GM18868 (cell line): ENCODE results near the gene LCORL.
A peak's percentile ranks its signal among the peaks of the same experiment; 100 is the strongest.
"Not testable (repeated sequence)": the region's sequence is repeated elsewhere in the genome, so short reads cannot be mapped to it uniquely, and the experiment has no call there.

Experiments
- ATAC-seq: cut with Tn5 transposase; IDR thresholded peaks from one replicate; pipeline ENCODE4 v1.9.1; 2021; ENCODE audit warnings: mild to moderate bottlenecking, moderate library complexity; ENCODE audit not compliant: unreplicated experiment

Gene LCORL

DNA sequence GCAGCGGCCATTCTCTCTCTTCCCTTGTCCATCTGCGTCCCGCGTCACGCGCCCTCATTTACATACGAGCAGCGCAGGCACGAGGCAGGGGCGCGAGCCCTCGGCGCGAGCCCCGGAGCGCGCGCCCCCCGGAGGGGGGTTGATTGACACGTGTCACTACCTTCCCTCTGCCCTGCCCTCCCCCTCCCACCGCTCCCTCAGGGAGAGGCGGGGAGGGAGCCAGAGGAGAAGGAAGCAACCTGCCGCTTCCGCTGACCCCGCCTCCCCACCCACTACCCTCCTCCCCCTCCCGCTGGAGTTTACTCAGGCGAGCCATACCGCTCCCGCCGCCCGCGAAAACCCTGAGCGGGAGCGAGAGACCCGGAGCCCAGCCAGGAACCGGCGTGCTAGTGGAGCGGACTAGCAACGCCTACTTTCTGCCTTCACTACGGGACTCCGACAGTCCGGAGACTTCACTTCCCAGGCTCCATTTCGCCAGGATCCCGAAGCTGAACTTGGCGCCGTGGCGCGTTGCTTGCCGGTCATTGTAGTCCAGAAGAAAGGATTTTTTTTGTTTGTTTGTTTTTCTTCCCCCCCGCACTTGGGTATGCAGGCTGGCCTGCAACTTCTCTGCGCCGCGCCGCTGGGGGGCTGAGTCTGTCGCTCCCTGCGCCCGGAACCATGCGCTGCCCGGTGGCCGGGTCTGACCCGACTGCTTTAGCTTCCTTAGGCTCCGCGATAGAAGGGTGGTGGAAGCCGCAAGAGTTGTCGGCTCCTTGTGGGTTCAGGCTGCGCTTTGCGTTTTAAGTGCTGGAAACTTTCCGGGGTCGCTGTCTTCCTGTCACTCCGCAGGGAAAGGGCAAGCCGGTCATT lies at the start of gene LCORL:
Gene LCORL (minus strand): TSS at position 36 of the 852 bp plus-strand sequence. CDS start 4 bp downstream, at position 32.
- ATAC-seq, result peak; percentile 74

DNA sequence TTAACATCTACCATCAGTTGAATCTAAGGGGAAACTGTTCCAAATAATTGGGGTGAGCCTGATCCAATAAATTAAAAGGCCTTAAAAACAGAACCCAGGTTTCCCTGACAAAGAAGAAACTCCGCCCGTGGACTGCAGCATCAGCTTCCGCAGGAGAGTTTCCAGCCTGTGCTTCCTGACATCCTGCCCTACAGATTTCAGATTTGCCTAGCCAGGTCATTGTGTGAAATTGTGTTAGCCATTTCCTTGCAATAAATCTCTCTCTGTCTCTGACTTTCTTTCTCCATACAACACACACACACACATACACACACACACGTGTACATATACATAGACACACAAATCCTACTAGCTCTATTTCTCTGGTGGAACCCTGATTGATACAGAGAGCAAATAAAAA lies 48.3 kb upstream of the LCORL start:
- ATAC-seq, result no peak

DNA sequence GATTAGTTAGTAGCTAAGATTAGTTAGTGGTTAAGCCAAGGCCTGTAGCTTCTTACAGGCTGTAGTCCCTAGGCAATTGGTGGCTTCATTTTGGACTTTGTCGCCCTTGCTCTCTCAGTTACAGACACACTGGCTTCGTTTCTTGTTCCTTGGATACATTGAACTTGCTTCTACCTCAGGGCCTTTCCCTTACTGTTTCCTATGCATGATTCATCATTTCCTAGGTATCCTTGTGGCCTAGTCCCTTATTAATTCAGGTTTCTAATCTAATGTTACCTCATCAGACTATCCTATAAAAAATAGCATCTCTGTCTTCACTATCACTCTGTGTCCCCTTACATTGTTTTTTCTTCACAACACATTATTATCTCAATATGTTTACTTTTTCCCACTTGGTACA lies 45.5 kb upstream of the LCORL start:
- no peak for ATAC-seq

DNA sequence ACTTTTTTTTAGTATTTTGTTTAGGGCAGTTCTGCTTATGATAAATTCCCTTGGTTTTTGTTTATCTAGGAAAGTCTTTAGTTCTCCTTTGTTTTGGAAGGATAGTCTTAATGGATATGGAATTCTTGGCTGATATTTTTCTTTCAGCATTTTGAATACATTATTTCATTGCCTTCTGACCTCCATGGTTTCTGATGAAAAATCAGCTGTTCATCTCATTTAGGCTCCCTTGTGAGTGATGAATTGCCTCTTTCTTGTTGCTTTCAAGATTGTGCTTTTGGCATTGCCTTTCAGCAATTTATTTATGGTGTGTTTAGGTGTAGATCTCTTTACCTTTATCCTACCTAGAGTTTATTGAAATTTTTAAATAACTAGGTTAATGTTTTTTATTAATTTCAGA lies 41.5 kb upstream of the LCORL start:
- ATAC-seq, result no peak

DNA sequence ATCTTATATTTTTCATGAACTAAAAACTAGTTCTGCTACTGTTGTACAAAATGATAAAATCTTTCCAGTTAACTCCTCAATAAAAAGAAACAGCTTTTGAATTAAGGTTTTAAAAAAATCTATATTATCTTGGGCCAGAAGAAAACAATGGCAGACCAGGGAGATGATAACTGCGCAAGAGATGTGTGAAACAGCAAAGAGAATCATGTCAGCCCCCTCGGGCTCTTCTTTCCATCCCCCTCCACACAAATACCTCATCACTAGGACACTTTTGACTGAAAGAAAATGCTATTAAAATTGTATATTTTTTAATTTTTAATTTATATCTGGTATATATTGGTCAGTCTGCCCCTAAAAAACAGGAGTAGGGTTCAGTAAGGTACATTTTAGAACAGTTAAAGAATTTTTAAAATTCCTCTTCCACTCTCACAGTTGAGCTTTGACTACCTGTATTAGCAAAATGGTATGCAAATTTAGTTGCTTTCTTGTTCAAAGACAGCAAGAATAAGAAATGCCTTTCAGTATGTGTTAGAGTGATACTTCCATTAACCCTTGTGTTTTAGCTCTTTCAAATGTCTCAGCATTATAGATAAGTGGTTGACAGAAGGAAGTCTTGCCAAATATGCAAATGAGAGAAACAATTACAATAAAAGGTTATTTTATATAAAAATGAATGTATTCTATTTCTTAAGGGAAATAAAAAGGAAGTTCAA lies 36.4 kb upstream of the LCORL start:
- peak; percentile 51 for ATAC-seq

DNA sequence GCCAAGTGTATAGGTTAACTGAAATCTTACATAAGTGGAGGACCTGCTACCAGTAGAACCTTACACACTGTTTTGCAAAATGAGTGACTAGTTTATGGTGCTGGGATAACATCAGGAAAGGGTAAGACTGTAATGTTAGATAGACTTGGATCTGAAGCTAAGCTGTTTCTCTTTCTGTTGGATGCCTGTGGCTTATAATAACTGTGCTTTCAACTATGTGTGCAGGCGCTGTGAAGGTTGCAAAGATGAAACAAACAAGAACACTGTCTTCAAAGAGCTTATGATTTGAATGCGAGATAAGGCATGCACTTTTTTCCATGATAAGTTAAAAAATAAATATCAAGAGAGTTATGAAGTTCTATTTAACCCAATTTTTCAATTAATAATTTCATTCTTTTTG lies 34.5 kb upstream of the LCORL start:
- ATAC-seq, result no peak

DNA sequence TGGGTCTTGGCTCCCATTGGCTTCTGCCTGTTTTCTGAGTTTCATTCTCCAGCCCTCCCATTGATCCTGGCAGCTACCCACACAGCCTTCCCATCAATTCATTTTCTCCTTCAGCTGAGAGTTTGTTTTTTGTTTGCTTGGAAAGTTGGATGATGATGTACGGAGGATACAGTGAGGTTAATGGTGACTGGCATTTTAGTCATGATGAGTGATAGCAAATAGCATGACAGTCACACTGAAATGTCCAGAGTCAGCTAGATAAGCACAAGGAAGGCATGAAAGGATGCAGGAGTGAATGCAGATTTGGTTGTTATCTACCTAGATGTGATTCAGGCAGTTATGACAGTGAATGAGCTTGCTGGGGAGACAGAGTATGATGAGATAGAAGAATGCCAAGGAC lies 30.6 kb upstream of the LCORL start:
- ATAC-seq, result no peak

DNA sequence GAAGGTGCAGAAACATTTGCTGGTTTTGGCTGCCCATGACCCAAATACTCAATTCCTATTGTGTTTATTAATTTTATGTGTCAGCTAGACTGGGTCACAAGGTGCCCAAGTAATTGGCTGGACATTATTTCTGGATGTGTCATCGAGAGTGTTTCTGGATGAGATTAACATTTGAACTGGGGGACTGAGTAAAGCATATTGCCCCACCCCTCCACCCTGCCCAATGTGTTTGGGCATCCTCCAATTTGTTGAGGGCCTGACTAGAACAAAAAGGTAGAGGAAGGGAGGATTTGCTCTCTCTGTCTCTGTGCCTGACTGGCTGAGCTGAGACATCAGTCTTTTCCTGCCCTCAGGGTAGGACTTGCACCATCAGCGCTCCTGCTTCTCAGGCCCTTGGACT lies 29.7 kb upstream of the LCORL start:
- no peak for ATAC-seq

DNA sequence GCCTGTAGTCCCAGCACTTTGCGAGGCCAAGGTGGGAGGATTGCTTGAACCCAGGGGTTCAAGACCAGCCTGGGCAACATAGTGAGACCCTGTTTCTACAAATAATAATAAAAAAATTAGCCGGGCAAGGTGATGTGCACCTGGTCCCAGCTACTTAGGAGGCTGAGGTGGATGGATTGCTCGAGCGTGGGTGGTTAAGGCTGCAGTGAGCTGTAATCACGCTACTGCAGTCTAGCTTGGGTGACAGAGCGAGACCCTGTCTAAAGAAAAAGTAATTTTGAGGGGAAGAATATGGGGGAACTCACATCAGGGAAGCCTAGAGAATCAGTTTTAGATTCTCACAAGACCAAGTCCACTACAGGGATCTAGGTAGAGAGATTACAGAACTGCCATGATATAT lies 28.9 kb upstream of the LCORL start:
- peak; percentile 91 for ATAC-seq

DNA sequence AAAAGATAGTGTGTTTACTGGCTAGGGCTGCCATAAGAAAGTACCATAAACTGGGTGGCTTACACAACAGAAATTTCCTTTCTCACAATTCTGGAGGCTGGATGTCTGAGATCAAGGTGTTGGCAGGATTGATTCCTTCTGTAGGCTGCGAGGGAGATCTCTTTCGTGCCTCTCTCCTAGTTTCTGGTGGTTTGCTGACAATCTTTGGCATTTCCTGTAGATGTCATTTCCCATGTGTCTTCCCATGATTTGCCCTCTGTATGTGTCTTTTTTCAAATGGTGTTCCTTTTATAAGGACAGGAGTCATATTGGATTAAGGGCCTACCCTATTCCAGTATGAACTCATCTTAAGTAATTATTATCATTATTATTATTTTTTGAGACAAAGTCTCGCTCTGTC lies 27.9 kb upstream of the LCORL start:
- ATAC-seq, result no peak

DNA sequence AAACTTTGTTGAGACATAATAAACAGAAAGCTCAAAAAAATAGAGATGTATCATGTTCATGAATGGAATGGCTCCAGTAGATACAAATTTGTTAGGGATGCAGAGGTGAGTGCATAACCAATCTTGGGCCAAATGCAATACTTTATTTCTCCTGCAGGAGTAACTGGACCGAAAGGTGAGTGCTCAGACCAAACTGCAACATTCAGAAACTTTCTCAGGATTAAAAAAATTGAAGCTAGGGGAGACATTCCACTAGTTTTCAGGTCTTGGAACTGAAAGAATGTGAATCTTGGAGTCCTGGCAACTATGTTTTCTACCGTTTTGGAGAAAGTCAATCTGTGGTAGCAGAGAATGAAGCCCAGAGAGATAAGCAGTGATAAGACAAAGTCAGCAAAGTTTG lies 21.2 kb upstream of the LCORL start:
- ATAC-seq, result peak; percentile 63

DNA sequence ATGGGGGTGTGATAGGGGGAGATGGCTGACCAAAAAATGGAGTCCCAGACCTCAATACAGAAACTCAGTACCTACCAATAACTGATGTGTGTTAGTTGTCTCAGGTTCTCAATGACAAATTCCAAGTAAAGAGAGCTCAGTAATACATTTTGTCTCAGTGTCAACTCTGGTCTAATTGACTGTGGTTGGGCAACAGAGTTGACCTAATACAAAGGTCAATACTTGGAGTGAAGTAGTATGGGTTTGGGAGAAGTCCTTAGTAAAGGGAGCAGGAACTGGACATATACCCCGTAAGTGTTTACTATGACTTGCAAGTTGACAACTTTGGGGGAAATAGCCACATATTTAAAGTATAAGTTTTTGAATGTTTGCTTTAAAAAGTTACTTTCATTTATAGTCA lies 20.5 kb upstream of the LCORL start:
- ATAC-seq, result no peak

DNA sequence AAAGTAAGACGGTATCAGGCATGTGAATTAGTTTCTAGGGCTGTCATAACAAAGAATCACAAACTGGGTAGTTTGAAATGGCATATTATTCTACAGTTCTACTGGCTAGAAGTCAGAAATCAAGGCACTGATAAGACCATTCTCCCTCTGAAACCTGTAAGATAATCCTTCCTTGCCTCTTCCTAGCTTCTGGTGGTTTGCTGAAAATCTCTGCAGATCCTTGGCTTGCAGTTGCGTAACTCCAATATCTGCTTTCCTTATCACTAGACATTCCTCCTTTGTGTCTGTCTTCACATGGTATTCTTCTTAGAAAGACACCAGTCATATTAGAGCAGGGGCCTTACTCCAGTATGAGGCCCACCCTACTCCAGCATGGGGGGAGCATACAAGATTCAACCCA lies 19.6 kb upstream of the LCORL start:
- no peak for ATAC-seq

DNA sequence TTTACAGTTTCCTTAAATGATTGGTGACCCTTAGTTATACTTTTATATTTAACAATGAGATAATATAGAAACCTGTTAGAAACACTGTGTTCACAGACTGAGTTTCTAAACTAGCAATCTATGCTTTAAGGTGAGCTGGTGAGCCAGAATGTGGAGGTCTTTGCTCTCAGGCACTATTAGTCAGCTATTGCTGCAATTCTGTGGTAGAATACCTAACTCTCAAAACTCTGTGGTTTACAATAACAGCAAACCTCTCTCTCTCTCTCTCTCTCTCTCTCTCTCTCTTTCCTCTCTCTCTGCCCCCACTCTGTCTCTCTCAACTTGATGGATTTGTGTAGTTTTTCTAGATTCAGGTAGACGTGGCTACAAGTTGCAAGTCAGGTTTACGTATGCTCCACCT lies 17.6 kb upstream of the LCORL start:
- ATAC-seq, result no peak

DNA sequence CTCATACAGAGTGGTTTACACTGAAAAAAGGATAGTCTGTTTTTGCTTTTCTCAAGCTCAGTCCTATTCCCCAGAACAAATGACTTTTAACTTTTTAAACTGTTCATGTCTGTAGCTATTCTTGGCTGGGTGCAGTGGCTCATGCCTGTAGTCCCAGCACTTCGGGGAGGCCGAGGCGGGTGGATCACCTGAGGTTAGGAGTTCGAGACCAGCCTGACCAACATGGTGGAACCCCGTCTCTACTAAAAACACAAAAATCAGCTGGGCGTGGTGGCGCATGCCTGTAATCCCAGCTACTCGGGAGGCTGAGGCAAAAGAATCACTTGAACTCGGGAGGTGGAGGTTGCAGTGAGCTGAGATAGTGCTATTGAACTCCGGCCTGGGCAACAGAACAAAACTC lies 14.8 kb upstream of the LCORL start:
- ATAC-seq, result not testable (repeated sequence)

DNA sequence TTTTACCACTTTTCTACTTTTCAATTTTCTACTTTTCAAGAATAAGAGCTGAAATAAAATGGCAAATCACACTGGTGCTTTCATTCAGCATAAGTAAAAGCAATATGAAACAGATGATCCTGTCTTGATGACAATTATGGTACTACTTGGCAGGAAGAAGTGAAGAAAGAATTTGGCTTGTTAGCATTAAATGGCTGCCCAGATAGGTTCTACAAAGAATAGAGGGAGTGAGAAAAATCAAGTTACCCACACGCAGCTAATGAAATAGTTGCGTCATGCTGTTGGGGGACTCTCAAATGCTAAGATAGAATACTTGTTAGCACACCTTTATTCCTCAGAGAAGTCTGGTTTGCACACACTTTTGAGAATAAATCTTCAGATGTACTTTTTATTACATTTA lies 12.5 kb upstream of the LCORL start:
- no peak for ATAC-seq

DNA sequence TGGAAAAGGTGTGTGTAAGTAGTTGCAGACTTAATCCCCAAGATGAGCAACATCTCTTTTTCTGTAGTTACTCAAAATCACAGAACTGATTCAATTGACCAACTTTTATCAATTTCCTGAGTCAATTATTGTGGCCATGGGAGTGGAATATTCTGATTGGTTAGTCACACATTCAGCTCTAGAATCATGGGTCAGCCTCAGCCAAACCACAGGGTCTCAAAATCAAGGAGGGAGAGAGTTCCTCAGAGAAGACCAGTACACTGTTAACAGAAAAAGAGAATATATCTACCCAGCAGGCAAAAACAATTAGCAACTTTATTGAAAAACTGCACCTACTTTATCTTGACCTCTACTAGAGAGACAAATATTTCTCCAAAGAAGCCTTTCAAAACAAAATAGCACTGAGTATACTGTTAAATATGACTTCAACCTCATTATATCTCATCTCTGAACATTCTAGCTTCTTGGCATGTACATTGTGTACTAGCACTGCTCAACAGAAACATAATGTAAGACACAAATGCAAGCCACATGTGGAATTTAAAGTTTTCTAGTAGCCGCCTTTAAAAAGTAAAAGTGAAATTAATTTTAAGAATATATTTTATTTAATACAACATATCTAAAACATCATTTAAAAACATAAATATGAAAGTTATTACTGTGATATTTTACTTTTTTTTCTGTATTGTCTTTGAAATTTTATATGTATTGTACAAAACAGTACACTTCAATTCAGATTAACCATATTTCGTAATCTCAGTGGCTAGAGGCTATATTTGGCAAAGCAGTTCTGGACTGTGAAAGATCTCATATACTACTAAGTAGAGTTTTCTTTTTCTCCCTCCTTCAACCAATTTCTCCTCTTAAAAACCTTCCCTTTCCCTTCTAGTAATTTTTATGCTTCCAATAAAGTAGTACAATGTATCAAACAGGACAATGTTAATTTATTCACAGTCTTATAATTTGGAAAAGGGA lies 11.8 kb upstream of the LCORL start:
- no peak for ATAC-seq

DNA sequence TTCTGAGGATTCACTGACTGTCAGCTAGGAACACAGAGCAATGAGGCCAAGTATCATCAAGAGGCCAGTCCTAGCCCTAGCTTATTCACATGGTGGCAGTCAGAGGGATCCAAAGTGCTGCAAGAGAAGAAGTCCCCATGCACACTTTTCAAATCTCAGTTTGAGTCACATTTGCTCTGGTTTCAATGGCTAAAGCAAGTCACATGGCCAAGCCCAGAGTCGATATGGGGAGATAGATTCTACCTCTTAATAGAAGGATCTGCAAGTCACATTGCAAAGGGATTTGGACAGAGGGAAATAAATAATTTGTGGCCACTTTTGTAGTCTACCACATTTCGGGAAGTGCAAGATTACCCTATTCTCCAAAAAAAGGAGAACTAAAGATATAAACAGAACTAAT lies 3.7 kb upstream of the LCORL start:
- no peak for ATAC-seq

DNA sequence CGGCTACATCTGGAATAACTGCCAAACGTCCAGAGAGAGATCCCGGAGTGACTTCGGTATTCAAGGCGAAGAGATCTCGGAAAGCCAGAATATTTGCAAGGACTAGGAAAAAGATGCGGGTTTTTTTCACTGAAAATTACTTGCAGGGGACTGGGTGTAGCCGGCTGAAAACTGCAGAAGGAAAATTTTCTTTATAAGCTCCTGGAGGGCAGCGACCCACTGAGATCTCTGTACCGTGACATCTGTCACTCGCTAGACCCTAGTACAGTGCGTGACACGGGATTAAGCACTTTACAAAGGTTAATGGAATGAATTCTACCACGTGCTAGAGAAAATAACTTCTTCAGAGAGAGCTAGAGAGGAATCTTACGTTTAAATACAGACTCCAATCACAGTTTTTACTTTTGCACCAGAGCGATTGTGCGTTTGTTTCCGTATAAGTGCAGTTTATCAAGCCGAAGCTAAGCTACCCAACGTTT lies 1.1 kb upstream of the LCORL start:
- no peak for ATAC-seq

DNA sequence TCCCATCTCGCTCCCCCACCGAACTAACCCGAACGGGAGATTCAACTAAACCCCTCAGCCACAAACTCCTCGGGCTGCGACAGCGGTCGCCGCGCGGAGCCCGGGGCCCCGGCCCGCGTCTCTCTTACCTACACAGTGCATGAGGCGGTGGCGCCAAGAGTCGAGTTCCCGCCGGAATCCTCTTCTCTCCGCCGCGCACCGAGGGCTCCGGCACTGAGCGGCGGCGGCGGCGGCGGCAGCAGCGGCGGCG lies 160 bp downstream of the LCORL start:
- ATAC-seq, result peak; percentile 8

DNA sequence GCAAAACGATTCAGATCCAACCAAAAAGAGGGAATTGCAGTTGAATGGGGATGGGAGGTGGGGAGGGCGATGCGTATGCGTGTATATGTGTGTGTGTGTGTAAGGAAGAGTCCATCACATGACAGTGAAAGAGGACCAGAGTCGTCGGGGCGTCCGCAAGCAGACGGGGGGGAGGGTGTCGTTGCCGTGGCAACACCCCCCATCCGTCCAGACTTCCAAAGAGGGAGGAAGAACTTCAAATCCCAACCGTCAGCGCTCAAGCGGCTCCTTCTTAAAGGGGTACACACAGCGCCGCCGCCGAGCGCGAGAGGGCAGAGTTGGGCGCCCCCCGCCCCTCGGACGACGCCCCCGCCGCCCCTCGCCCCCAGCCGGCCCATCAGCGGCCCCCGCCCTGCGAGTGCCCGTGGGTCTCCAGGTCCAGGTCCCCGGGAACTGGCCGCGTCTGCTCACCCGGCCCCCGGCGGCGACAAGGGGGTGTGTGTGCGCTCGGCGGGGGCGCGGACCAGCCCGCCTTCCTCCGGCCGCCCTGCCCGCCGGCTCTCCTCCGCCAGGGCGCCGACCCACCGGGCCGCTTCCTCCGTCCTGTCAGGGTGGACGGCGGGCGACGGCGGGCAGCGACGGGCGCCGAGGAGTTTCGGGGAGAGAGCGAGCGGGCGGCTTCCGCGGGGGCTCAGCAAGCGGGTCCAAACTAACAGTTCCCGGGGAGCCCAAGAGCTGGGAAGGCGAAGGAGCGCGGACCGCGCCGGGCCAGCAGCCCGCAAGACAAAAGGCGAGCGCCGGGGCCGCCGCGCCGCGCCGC lies 685 bp downstream of the LCORL start:
- peak; percentile 13 for ATAC-seq
